SU-DHL-6 (cell line): ENCODE data around the gene PRKCE.

Experiments
- H2AFZ ChIP-seq: fragments of 200-600 bp; sonication (generic); 2 replicates; pipeline ENCODE4 v1.6.1; 2014; ENCODE audit warnings: low read depth, mild to moderate bottlenecking, moderate library complexity, mixed read lengths, antibody characterized with exemption, low read length; ENCODE audit not compliant: severe bottlenecking
- H3F3A ChIP-seq: fragments of 200-600 bp; shearing (Covaris generic); 2 replicates; pipeline ENCODE4 v1.6.0; 2016; ENCODE audit warnings: antibody characterized with exemption, mild to moderate bottlenecking; ENCODE audit not compliant: insufficient read depth
- H3K27ac ChIP-seq: fragments of 200-600 bp; sonication (generic); 2 replicates; pipeline ENCODE4 v1.5.1; 2016; ENCODE audit warnings: low read depth, mild to moderate bottlenecking, low read length, moderate library complexity, mixed read lengths
- H3K27me3 ChIP-seq: fragments of 200-600 bp; sonication (generic), shearing (Covaris generic); 2 replicates; pipeline ENCODE4 v1.6.0; 2014; ENCODE audit warnings: mild to moderate bottlenecking, low read length
- H3K36me3 ChIP-seq: fragments of 200-600 bp; sonication (generic); 2 replicates; pipeline ENCODE4 v1.6.1; 2014; ENCODE audit warnings: mild to moderate bottlenecking, low read length, mixed read lengths
- H3K4me2 ChIP-seq: fragments of 300-600, 200-600 bp; shearing (Covaris generic), sonication (generic); 2 replicates; pipeline ENCODE4 v1.6.0; 2014; ENCODE audit warnings: low read length, low read depth, mild to moderate bottlenecking; ENCODE audit not compliant: poor library complexity, severe bottlenecking
- H3K4me3 ChIP-seq: fragments of 200-600 bp; sonication (generic); 2 replicates; pipeline ENCODE4 v1.5.1; 2014; ENCODE audit warnings: antibody characterized with exemption, low read length, mild to moderate bottlenecking, mixed read lengths; ENCODE audit not compliant: insufficient read depth, poor library complexity, severe bottlenecking
- H3K79me2 ChIP-seq: fragments of 200-600 bp; sonication (generic); 2 replicates; pipeline ENCODE4 v1.6.1; 2014; ENCODE audit warnings: mild to moderate bottlenecking, low read length, moderate library complexity; ENCODE audit not compliant: insufficient read depth
- H3K9ac ChIP-seq: fragments of 200-600 bp; sonication (generic); 2 replicates; pipeline ENCODE4 v1.7.0; 2014; ENCODE audit warnings: mild to moderate bottlenecking, low read length
- H3K9me2 ChIP-seq: fragments of 200-600 bp; sonication (generic); replicated peaks from 2 replicates; pipeline ENCODE4 v1.6.1; 2014; ENCODE audit warnings: low read length; ENCODE audit not compliant: insufficient read depth
- H3K9me3 ChIP-seq: fragments of 200-600 bp; sonication (generic); 2 replicates; pipeline ENCODE4 v1.6.1; 2014; ENCODE audit warnings: low read length, mixed read lengths; ENCODE audit not compliant: insufficient read depth
- H4K20me1 ChIP-seq: fragments of 200-600 bp; sonication (generic); 2 replicates; pipeline ENCODE4 v1.6.1; 2014; ENCODE audit warnings: low read depth, mild to moderate bottlenecking, antibody characterized with exemption, low read length, moderate library complexity, mixed read lengths
- CTCF ChIP-seq: fragments of 200-600 bp; sonication (generic); IDR thresholded peaks from one replicate; pipeline ENCODE4 v1.5.1; 2017; ENCODE audit warnings: antibody characterized with exemption, mild to moderate bottlenecking, low read length, moderate library complexity; ENCODE audit not compliant: insufficient read depth, poor library complexity, severe bottlenecking
- EZH2phosphoT487 ChIP-seq: fragments of 200-600 bp; sonication (generic), shearing (Covaris generic); conservative IDR thresholded peaks from 2 replicates; pipeline ENCODE4 v1.6.1; 2018; ENCODE audit warnings: mild to moderate bottlenecking, antibody characterized with exemption, low read length, moderate library complexity, mixed read lengths

PRKCE gene

GRCh38 chr2:46153996-46154753 is 502.7 kb downstream of the PRKCE start:
- Histone ChIP-seq H2AFZ (no peak overlapping the region), H3K4me3 (no peak overlapping the region), H3F3A (no peaks in the 10 kb centered on the region), H3K9me2 (no peaks in the 10 kb centered on the region), H4K20me1 (no peaks in the 10 kb centered on the region), H3K79me2 (no peaks in the 10 kb centered on the region), H3K9me3 (no peaks in the 10 kb centered on the region), H3K27me3 (no peaks in the 10 kb centered on the region), H3K9ac (no peak overlapping the region), H3K36me3 (no peaks in the 10 kb centered on the region), H3K27ac (no peak overlapping the region), H3K4me2 (no peak overlapping the region)
- TF ChIP-seq CTCF (no peak), EZH2phosphoT487 (no peak)

- Histone ChIP-seq H3K27me3 (no peaks in the 10 kb centered on the region), H2AFZ (no peak overlapping the region), H3K79me2 (no peaks in the 10 kb centered on the region), H3K36me3 (no peaks in the 10 kb centered on the region), H3K9ac (no peak overlapping the region), H3K27ac (no peak overlapping the region), H4K20me1 (no peaks in the 10 kb centered on the region), H3K4me2 (no peak overlapping the region), H3K9me2 (no peaks in the 10 kb centered on the region), H3K4me3 (no peak overlapping the region), H3K9me3 (no peaks in the 10 kb centered on the region), H3F3A (no peaks in the 10 kb centered on the region)
- no peak for TF ChIP-seq EZH2phosphoT487
- no peak for TF ChIP-seq CTCF
Observed at GRCh38 chr2:46157072-46157965, 505.8 kb downstream of the PRKCE start.

GRCh38 chr2:46157966-46158310 is 506.5 kb downstream of the PRKCE start:
- no peaks in the 10 kb centered on the region for H3K9me2 ChIP-seq
- H3K4me3 ChIP-seq: no peak overlapping the region
- H3K36me3 ChIP-seq: no peaks in the 10 kb centered on the region
- H3K9me3 ChIP-seq: no peaks in the 10 kb centered on the region
- no peaks in the 10 kb centered on the region for H3K27me3 ChIP-seq
- H3K27ac ChIP-seq: no peak overlapping the region
- TF ChIP-seq CTCF (no peak), EZH2phosphoT487 (no peak)
- no peaks in the 10 kb centered on the region for H3K79me2 ChIP-seq
- no peak overlapping the region for H2AFZ ChIP-seq
- no peak overlapping the region for H3K4me2 ChIP-seq
- H4K20me1 ChIP-seq: no peaks in the 10 kb centered on the region
- no peak overlapping the region for H3K9ac ChIP-seq
- H3F3A ChIP-seq: no peaks in the 10 kb centered on the region
